ENCODE measurements around the gene CCDC92. TPM values are rescaled to one million over a fixed set of nuclear protein-coding genes. Genes with fewer than 3 reads are reported as not detected.

Gene CCDC92
- total RNA-seq, 1 donor from 2014 or later: 48.6 TPM

DNA sequence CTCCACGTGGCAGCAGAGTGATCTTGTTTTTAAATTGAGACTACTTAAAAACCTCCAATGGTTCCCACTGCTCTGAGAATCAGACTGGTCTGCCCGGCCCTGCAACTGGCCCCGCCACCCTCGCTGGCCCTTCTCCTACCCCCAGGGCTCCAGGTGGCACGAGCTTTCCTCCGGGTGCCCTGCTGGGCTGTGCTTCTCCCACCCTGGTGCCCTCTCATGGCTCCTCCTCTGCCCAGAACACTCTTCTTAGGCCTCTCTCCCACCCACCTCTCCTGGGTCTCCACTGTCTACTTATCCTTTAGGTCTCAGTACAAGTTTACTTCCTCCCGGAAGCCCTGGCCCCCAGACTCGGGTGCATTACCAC, 26.5 kb downstream of the CCDC92 start:
- H3K27me3 ChIP-seq: no peaks in the 10 kb centered on the region
- no peak overlapping the region for H3K4me3 ChIP-seq
- ATAC-seq: peak; percentile 42
- no peaks in the 10 kb centered on the region for H3K9me3 ChIP-seq
- peak overlapping the region; percentile 44 for H3K27ac ChIP-seq
- no peak for TF ChIP-seq CTCF (IDR thresholded peaks at IDR 0.05)
- peaks cover 13% of the 10 kb centered on the region for H3K4me1 ChIP-seq
- DNase-seq: no peak
- H3K36me3 ChIP-seq: peaks cover 32% of the 10 kb centered on the region
- intact Hi-C loops (cut with DNase I): no loop called here

DNA sequence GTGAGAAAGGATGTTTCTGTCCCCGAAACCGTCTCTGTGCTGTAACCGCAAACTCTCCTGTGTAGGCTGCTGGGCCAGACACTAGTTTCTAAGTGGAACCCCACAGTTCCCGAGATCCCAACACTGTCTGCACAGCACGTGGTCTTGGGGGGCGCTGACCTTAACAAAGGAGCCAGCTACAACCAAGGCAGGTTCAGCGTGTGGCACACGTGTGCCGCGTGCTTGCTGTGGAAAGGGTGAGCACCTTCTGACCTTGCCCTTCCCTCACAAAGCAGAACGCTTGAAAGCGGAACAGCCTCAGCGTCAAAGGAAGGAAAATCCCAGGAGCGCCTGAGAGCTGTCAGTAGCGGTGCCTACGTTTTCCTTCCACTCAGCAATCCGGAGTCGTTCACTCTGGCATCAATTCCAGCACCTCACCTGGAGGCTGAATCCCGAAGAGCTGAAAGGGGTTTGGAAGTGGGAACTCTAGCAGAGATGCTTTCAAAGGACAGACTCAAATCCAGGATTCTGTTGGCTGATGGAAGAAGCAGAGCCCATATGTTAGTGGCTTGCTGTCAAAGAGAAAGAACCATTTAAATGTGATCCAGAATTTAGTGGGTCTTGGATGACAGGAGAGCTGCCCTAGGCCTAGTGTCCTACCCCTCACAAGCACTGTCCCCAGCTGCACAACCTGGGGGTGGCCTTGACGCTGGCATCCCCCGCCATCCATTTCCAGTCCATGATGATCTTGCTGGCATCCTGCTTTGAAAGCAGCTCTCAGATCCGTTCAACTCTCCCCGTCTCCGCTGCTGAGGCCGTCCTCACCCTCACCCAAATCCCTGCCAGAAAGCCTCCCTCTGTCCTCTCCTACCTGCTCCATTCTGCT, 27.1 kb downstream of the CCDC92 start:
- Histone ChIP-seq H3K36me3 (peaks cover 37% of the 10 kb centered on the region), H3K9me3 (no peaks in the 10 kb centered on the region), H3K27me3 (no peaks in the 10 kb centered on the region), H3K4me1 (peaks cover 13% of the 10 kb centered on the region), H3K4me3 (no peak overlapping the region), H3K27ac (peak overlapping the region; percentile 44)
- intact Hi-C loops (cut with DNase I): no loop called here
- no peak for TF ChIP-seq CTCF (IDR thresholded peaks at IDR 0.05)
- no peak for DNase-seq
- no peak for ATAC-seq

- no peaks in the 10 kb centered on the region for H3K9me3 ChIP-seq
- H3K27ac ChIP-seq: no peak overlapping the region
- H3K4me1 ChIP-seq: peaks cover 13% of the 10 kb centered on the region
- no peak for TF ChIP-seq CTCF (IDR thresholded peaks at IDR 0.05)
- no peak overlapping the region for H3K4me3 ChIP-seq
- no peak for ATAC-seq
- DNase-seq: no peak
- peaks cover 43% of the 10 kb centered on the region for H3K36me3 ChIP-seq
- intact Hi-C loops (cut with DNase I): no loop called here
- H3K27me3 ChIP-seq: no peaks in the 10 kb centered on the region
These were observed 27.9 kb downstream of the CCDC92 start for GRCh38 chr12:123944696-123945095.

GRCh38 chr12:123943816-123944215, 28.8 kb downstream of the CCDC92 start:
- TF ChIP-seq CTCF (IDR thresholded peaks at IDR 0.05): no peak
- H3K9me3 ChIP-seq: no peaks in the 10 kb centered on the region
- no peak overlapping the region for H3K4me3 ChIP-seq
- ATAC-seq (no peak), DNase-seq (no peak)
- H3K4me1 ChIP-seq: peaks cover 13% of the 10 kb centered on the region
- H3K27ac ChIP-seq: no peak overlapping the region
- peaks cover 43% of the 10 kb centered on the region for H3K36me3 ChIP-seq
- H3K27me3 ChIP-seq: no peaks in the 10 kb centered on the region
- intact Hi-C loops (cut with DNase I): no loop called here

- intact Hi-C loops (cut with DNase I): no loop called here
- H3K36me3 ChIP-seq: peaks cover 43% of the 10 kb centered on the region
- DNase-seq (no peak), ATAC-seq (no peak)
- no peaks in the 10 kb centered on the region for H3K9me3 ChIP-seq
- peaks cover 19% of the 10 kb centered on the region for H3K4me1 ChIP-seq
- TF ChIP-seq CTCF (IDR thresholded peaks at IDR 0.05): no peak
- no peak overlapping the region for H3K4me3 ChIP-seq
- H3K27ac ChIP-seq: no peak overlapping the region
- H3K27me3 ChIP-seq: no peaks in the 10 kb centered on the region
These were observed 29.6 kb downstream of the CCDC92 start for GRCh38 chr12:123942911-123943648.

Data from upper lobe of right lung (tissue), 1 donor.